GM21576 (cell line): Measurements from ENCODE around the gene CLCA1.

Source experiments
- ATAC-seq: cut with Tn5 transposase; IDR thresholded peaks from one replicate; pipeline ENCODE4 v1.9.1; 2021; ENCODE audit warnings: mild to moderate bottlenecking, moderate library complexity; ENCODE audit not compliant: unreplicated experiment

Gene CLCA1

DNA sequence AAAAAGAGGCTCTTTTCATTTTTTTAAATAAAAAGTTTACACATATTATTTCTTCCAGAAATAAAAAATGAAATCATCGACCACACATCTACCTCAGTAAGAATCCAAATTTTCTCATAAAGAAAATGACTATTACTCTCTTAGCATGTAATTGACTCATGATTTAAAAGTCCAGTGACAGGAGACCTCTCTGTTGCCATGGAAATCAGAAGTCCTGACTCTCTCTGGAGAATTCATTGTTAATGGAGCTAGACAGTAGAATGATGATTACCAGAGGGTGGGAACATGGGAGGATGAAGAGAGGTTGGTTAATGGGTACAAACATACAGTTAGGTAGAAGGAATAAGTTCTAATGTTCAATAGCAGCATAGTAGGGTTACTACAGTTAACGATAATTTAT is 73.1 kb downstream of the CLCA1 start:
- ATAC-seq = no peak

DNA sequence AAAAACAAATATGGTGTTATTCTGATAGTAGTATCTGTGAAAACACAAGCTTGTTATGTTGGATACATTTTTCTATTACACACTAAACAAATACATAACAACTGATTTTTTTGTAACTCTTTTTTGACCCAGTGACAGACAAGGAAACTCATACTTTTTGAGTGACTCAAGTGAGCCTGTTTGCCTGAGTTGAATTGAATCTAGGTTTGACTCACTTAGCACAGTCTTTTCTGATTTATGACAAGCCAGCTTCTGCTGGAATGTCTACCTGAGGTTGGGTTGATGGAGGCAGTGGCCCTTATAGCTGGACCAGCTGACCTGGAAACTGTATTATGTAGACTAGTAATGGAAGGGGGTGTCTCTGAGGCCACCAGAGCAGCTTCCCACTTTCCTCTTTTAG is 73.9 kb downstream of the CLCA1 start:
- ATAC-seq = no peak

DNA sequence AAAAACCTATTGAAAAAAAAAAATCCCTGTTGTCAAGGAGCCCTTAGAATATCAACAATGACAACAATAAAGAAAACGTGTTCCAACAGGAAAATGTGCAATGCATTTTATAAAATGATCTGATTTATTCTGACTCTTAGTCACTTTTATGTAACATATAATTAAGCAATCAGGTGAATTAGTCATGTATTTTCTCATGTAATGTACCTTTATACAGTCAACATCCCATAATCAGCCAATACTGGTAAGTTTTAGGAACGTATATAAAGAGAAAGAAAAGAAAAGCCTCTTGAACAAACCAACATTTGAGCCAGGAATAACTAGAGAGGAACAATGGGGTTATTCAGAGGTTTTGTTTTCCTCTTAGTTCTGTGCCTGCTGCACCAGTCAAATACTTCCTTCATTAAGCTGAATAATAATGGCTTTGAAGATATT is 78.1 kb downstream of the CLCA1 start, which contains the start of gene CLCA4:
TSS of gene CLCA4 (plus strand) at position 292 of the 435 bp plus-strand sequence. CDS start at position 334, 42 bp downstream.
- ATAC-seq = no peak

DNA sequence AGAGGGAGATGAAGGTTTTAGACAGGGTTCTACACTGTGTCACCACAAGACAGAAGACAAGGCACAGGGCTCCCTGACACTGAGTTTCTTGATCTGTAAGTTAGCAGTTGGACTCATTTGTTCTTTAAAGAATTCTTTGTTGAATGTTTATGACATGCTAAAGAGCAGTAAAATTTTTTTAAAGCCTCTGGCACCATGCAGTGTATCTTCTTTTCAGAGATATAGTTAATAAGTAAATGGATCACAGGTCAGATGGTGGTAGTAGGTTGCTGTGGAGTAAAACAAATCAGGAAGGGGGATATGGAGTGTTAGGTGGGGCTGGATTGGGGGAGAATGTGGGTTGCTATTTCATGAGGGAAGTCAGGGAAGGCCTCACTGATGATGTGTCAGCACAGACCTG is 80.1 kb downstream of the CLCA1 start:
- no peak for ATAC-seq
